Right ventricle myocardium superior (tissue), 1 donor: ENCODE measurements around the gene KCNQ1. TPM values are rescaled to one million over a fixed set of nuclear protein-coding genes. Genes with fewer than 3 reads are reported as not detected.
A peak's percentile ranks its signal among the peaks of the same experiment; 100 is the strongest.

Experiments used
- ATAC-seq: fragments of 200-7000 bp; cut with Tn5 transposase; one replicate; pipeline ENCODE4 v1.9.1; 2020; ENCODE audit warnings: mild to moderate bottlenecking; ENCODE audit not compliant: poor library complexity
- DNase-seq: peaks from one replicate; pipeline ENCODE4 v3.0.0-alpha.2; 2020
- intact Hi-C: fragments of 100-400 bp; cut with DNase I; formaldehyde crosslinking; loops from one replicate; pipeline ENCODE4 v1.11.2; 2022
- total RNA-seq: library from RNA; stranded (reverse); fragmentation: NEBNext Ultra II Directional; extraction: Animal tissue kit (Norgen Biotek cat#: 25700); gene quantifications from one replicate; pipeline ENCODE4 v1.2.1, GENCODE V29; 2021
- donor health status: DM: no; HTN: yes; CAD: no; lungs with severe emphysema.

KCNQ1 gene
- total RNA-seq, 1 donor from 2014 or later = 33.4 TPM

DNA sequence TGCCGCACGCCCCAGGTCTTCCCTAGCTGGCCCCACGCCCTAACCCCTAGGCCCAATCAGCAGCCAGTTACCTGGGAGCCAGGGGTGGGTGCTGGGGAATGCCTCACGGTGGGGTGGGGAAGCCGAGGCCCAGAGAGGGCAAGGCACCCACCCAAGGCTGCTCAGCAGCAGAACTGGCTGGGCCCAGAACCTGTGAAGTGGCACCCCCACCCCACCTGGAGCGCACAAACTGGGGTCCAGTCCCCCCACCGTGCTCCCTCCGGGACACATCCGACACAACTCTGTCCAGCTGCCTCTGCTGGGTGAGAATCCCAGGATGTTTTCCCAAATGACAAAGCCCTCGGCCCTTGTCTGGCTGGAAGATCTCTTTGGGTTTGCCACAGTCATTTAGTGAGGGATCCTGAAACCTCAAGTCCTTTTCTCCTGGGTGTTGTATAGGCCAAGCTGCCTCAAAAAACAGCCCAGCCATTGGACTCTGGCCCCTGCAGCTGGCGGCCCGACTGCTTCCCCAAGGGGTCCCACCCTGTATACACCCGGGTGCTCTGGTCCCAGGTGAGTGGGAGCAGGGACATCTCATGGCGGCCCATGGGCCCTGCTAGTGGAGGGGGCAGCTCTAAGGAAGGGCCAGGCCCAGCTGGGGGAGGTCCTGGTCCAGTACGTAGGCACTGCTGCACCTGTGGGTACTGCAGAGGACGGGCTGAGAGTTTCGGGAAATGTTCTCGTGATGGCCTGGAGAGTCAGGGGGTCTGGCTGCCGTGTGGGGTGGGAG is 23.4 kb upstream of the KCNQ1 start:
- intact Hi-C loops = loop anchor here (1.0 to 2.0 kb wide), 2 partner anchors 116 to 235 kb away; no protein-coding TSS in a partner anchor
- DNase-seq = peak; percentile 35
- ATAC-seq = no peak

DNA sequence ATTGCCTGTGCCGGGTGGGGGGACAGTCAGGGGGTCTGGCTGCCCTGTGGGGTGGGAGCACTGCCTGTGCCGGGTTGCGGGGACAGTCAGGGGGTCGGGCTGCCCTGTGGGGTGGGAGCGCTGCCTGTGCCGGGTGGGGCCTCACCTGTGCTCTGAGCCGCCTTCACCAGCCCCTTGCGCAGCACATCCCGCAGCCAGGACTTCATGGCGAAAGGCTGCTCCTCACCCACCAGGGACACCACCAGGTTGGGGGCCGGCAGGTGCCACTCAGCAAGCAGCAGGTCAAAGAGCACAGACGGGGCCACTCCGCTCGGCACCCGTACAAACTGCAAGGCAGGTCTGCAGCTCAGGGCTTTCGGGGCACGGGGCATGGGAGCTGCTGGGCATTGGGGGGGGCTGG is 22.8 kb upstream of the KCNQ1 start:
- intact Hi-C loops = loop anchor here (1.0 to 2.0 kb wide), 2 partner anchors 117 to 235 kb away; no protein-coding TSS in a partner anchor
- DNase-seq = peak; percentile 38

DNA sequence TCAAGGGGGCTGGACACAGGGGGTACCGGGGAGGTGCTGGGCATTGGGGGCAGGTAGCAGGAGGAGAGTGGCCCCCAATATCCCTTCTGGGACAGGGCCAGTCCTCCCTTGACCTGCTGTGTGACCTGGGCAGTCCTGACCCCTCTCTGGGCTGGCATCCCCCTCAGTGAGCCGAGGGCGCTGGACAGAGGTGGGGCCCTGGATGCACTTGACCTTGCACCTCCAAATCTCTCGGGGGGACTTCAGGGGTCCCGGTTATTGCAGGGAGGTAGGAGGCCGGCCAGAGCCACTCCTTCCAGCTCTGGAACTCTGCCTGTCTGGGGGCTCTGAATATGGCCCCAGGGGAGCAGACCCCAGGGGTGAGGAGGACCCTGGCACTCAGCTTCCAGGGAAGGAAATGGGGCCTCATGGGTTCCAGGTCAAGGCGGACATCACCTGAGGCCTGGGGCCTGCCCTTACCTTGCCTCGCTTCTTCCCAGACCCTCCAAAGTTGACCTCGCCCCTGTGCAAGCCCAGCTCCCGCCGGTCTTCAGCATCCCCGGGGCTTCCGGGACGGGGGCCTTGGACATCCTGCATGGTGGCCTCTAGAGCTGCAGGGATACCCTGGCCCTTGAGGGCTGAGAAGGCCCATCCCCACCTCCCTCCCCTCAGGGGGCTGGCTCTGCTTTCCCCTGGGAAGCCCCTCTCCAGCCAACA is 22.2 kb upstream of the KCNQ1 start:
- intact Hi-C loops = no loop called here
- ATAC-seq (no peak), DNase-seq (peak; percentile 27)

More for the DNA sequence above, 22.8 kb upstream of the KCNQ1 start:
- ATAC-seq = no peak

DNA sequence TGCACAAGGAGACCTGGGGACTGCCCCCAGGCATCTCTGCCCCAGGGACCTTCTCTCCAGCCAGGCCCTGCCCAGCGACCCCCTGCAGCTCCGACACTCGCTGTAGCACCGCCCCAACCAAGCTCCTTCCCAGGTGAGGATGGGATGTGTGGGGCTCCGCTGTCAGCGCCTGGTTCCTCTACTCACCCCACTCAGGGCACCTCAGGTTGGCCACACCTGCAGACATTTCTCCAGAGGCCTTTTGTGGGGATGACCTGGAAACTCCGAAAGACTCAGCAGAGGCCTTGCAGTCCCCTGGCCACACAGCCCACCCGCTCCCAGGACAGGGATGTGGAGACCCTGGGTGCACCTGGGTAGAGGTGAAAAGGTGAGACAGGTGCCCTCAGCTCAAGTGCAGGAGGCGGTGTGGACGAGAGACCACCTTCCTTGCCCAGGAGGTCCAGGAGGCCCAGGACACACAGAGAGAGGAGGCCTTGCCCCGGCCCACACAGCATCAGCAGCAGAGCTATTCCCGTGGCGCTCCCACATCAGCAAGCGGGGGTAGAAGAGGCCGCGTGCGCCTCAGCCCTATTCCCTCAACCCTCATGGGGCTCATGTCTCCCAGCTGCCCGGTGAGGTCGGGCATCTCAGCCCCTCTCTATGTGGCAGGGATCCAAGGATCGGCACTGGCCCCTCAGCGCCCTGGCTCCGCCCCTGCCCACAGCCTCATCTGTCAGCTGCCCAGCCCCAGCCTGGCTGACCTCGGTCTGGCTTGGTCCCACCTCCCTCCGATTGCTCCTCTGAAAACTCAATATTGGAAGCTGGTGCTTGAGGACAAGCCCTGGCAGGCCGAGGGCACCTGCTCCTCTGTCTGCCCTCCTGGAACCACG is 21.4 kb upstream of the KCNQ1 start:
- intact Hi-C loops = no loop called here
- DNase-seq (peak; percentile 38), ATAC-seq (no peak)

DNA sequence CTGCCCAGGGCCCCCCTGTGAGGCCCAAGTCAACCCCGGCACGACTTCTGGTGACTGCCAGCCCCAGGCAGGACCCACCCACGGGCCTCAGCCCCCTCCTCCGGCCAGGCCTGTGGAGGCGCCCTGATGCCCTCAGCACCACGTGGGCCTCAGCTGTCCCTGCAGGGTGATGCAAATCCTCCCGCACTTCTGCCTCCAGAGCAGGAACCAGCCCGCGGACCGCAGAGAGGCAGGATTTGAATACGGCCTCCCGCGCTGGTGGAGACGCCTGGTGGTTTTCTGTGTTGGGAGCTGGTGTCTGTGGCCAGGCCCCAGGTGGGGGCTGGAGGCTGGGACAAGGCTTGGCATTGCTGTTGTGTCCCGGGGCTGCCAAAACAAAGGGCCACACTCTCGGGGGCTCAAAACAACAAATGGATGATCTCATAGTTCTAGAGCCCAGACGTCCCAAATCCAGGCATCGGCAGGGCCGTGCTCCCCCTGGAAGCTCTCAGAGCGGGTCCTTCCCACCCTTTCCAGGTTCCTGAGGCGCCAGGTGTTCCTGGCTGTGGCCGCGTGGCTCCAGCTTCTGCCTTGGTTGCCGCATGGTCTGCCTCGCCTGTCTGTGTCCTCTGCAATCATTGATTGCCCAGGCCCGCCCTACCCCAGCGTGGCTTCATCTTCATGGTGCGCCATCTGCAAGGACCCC is 19.9 kb upstream of the KCNQ1 start:
- DNase-seq = peak; percentile 33
- intact Hi-C loops = no loop called here
- ATAC-seq = no peak

DNA sequence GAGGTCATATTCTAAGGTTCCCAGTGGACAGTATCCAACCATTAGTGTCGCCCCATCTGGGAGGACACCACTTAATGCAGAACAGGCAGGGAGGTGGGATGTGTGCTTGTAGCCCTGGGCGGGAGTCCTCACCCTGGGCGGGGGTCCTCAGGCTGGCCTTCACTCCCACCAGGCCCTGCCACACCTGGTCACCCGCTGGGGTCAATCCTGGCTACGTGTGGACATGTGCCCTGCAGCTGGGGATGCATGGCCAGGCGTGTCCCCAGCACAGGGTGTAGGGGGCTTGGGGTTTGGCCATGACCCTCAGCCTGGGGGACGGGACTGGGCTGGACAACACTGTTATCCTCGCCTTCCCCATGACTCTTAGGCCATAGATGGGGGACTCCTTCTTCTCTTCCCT is 19.3 kb upstream of the KCNQ1 start:
- no peak for ATAC-seq
- peak; percentile 35 for DNase-seq
- intact Hi-C loops = no loop called here

DNA sequence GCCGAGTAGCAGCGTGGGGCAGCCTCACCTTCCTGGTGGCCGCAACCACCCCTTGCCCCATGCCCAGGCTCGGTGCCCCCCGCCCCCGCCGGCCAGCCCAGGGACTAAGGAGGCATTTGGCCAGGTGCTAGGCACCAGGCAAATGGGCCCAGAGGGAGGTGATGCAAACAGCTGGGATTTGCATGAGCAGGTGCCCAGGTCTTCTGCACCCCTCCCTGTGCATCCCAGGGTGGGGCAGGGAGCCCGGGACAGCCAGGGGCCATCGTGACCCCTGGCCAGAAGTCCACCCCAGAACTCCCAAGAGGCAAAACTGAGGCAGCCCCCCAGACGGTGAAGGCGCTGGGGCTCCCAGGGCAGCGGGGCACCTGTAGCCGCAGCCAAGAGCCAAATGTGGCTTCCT is 18.6 kb upstream of the KCNQ1 start:
- intact Hi-C loops = no loop called here
- DNase-seq (peak; percentile 37), ATAC-seq (no peak)

DNA sequence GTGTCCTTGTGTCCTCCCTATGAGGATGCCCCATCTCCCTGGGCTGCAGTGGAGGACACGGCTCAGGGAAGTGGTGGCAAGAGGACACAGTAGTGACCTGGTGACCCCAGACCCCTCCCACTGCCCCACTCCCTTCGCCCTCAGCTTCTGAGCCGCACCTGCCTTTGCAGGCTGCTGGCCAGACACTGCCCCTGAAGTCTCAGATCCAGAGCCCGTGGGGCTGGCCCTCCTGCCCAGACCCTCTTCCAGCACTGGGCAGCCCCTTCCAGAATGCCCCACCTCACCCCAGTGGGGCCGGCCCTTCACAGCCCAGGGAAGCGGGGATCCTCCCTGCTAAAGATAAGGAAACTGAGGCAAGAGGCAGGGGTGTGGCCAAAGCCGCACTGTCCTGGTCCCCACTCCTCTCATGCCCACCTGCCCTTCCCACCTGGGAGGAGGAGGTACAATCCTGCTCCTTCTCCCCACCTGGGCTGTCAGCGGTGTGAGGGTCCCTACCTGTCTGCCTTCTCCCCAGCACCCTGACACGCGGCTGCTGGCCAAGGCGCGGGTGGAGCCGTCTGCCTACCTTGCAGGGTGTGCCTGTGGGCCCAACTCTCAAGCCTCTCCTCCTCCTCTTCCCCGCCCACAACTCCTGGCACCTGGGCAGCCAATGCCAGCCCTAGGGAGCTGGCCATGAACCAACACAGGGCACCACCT is 17.8 kb upstream of the KCNQ1 start:
- ATAC-seq = peak; percentile 11
- intact Hi-C loops = no loop called here
- DNase-seq = peak; percentile 28

DNA sequence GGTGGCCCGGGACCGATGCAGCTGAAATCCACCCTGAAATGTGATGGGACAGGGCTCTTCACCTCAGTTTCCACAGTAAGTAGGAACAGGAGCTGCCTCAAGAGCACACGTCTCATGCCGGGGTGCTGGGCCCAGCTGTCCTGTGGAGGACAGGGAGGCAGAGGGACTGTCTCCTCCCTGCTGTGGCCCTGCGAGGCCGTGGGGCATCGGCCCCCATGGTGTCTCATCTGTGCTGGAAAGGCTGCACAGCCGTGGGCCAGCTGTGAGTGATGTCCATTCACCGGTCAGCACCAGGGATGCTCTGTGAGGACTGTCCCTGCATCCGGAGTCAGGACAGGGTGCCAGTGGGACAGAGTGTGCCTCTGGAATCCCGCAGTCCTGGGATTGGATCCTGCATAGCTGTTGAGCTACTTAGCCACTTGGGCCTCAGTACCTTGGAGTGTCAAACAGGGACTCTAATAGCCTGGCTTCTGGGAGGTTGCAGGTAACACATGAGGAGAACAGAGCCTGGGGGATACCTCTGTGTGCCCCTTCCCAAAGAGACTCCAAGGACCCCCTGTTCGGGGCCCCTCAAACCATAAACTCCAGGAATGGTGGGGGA is 17.0 kb upstream of the KCNQ1 start:
- DNase-seq (peak; percentile 26), ATAC-seq (peak; percentile 28)
- intact Hi-C loops = loop anchor here (2.0 kb wide), 1 partner anchor 103 kb away; no protein-coding TSS in a partner anchor

DNA sequence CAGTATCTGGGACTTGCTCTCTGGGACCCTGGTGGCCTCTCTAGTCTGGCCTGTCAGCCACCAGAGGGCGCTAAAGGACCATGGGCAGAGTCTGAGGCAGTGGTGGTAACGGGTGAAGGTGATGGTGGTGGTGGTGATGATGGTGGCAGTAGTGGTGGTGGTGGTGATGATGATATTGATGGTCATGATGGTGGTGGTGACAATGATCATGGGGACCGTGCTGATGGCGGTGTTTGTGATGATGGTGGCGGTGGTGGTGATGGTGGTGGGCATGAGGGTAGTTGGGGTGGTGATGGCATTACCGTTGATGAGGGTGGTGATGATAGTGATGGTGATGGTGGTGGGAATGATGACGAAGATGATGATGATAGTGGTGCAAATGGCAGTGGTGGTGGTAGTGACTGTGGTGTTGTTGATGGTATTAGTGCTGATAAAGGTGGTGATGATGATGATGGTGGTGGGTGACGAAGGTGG is 16.4 kb upstream of the KCNQ1 start:
- peak; percentile 87 for DNase-seq
- intact Hi-C loops = loop anchor here (2.0 kb wide), 1 partner anchor 102 kb away; no protein-coding TSS in a partner anchor
- ATAC-seq = peak; percentile 90

DNA sequence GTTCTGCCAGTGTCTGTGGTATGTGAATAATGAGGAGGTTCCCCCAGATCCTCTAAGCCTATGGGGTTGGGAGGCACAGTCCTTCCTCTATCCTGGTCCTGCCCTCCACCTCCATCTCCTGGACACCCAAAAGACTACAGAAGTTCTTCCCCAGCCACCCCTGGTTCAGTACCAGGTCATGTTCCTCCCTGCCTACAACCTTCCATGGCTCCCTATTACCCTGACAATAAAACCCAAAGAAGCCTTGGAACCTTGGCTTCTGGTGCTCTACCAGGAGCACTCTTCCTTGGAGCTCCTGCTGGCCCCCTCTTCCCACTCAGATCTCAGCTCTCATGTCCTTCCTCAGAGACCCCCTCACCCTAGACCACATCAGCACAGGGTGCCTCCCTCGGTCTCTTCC is 13.4 kb upstream of the KCNQ1 start:
- DNase-seq (peak; percentile 3), ATAC-seq (no peak)
- intact Hi-C loops = loop anchor here (5.0 kb wide), 1 partner anchor 461 kb away; no protein-coding TSS in a partner anchor

DNA sequence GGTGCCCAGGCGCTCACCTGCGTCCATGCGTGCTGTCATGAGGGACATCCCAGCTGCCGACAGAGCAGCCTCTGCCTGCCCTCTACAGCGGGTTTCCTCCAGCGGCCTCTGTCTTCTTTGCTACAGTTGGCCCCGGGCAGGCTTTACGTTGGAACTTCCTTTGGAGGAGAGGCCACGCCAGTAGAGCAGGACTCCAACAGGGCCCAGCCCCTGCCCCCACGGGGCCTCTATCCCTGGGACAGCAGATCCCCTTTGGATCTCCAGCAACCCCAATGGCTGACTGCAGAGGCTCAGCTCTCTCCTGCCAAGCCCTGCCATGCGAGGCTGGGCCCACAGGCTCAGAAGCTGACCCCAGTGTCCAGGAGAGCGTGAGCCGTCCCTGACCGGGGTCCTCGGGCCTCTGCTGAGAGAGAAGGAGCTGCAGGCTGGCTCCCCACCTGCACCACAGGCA is 12.6 kb upstream of the KCNQ1 start:
- ATAC-seq (no peak), DNase-seq (peak; percentile 28)
- intact Hi-C loops = loop anchor here (5.0 kb wide), 1 partner anchor 460 kb away; no protein-coding TSS in a partner anchor

DNA sequence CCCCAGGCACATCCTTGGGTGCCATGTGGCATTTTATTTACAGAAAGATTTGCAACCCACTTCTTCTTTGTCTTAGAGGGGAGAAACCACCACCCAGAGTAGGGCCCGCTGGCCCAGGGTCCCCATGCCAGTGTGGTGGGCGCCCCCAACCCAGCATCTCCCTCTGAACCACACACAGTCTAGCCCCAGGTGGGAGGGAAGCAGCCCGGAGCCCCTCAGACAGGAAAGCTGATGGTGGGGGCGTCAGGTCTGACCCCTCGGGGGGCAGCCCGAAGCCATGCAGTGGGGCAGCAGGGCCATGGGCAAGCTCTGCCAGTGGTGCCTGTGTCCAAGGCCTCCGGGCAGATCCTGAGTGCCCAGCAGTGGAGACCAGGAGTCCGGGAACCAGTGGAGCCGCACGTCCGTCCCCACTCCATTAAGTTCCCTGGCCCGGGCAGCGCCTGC is 12.2 kb upstream of the KCNQ1 start:
- ATAC-seq (no peak), DNase-seq (peak; percentile 30)
- intact Hi-C loops = loop anchor here (5.0 kb wide), 1 partner anchor 460 kb away; no protein-coding TSS in a partner anchor

DNA sequence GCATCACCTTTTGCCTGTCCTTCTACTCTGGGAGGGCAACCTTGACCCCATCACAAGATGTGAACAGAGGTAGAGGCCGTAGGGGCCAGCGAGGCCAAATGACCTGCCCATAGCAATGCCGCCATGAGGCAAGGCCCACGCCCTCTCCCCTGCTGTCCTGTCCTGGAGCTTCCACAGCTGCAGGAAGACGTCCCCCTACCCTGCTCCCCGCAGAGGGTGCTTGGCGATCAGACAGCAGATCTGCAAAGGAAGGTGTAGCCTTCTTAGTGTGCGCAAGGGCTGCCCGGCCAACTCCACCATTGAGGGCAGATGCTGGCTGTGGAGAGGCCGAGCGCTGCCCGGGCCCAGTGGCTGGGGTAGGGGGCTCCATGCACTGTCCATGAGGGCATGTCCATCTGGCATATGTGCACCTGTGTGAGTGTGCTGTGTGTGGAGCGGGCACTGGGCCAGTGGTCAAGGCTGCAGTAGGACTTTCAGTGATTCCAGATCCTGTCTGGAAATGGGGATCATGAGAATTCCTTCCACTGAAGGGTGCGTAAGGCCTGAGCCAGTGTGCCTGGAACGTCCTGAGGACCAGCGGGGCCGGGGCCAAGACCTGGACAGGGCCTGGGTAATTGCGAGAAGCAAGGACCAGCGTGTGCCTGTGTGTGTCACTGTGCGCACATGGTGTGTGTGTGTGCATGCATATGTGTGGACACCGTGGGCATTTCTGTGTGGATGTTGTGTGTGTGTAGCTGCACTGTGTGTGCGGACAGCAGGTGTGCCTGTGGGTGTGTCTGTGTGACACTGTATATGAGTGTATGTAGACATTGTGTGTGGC is 11.5 kb upstream of the KCNQ1 start:
- peak; percentile 35 for DNase-seq
- no peak for ATAC-seq
- intact Hi-C loops = loop anchor here (5.0 kb wide), 1 partner anchor 459 kb away; no protein-coding TSS in a partner anchor

DNA sequence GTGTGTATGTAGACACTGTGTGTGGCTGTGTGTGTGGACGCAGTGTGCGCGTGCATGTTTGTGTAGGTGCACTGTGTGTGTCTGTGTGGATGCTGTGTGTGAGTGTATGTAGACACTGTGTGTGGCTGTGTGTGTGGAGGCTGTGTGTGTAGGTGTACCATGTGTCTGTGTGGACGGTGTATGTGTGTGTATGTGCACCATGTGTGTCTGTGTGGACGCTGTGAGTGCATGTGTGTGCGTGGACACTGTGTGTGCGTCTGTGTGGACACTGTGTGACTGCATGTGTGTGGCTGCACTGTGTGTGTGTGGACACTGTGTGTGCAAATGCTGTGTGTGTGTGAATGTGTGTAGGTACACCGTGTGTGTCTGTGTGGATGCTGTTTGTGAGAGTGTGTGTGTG is 10.8 kb upstream of the KCNQ1 start:
- intact Hi-C loops = loop anchor here (5.0 kb wide), 1 partner anchor 458 kb away; no protein-coding TSS in a partner anchor
- ATAC-seq = no peak
- peak; percentile 30 for DNase-seq
